ENCODE measurements around the gene TRPM4. TPM values are rescaled to one million over a fixed set of nuclear protein-coding genes. Genes with fewer than 3 reads are reported as not detected.
"Not testable (repeated sequence)": the region's sequence is repeated elsewhere in the genome, so short reads cannot be mapped to it uniquely, and the experiment has no call there.

The TRPM4 gene
- total RNA-seq, 4 donors from 2014 or later, result 50.7 to 76.2 (median 70.3) TPM

DNA sequence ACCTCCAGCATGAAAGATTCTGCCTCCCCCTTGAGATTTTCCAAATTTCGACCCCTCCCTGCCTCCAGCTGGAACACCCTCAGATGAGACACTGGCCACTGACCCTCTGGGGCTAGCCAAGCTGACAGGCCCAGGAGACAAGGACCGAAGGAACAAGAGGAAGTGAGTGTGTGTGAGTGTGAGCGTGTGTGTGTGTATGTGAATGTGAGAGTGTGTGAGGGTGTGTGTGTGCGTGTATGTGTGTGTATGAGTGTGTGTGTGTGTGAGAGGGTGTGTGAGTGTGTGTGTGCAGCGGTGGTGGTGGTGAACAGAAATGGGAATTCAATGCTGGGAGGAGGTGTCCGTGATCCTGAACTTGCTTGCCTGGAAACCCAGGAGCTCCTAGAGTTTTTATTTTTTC, 16.2 kb upstream of the TRPM4 start:
- no peak for DNase-seq (ENCODE audit: low spot score in 2 of 2)
- 71 to 79% methylated on average over 6 of the region's 6 CpGs for WGBS, 2 donors
- no peak overlapping the region for H3K4me3 ChIP-seq (ENCODE audit: low read depth, poor library complexity, severe bottlenecking)
- intact Hi-C loops (cut with DNase I; ENCODE audit: low total_unique reads), result loop anchor here (10.0 kb wide), 1 partner anchor 147 kb away; the partner anchor contains the start of genes GYS1 and RUVBL2
- no peak for TF ChIP-seq POLR2A (IDR thresholded peaks at IDR 0.05)
- TF ChIP-seq, protein P1, sequence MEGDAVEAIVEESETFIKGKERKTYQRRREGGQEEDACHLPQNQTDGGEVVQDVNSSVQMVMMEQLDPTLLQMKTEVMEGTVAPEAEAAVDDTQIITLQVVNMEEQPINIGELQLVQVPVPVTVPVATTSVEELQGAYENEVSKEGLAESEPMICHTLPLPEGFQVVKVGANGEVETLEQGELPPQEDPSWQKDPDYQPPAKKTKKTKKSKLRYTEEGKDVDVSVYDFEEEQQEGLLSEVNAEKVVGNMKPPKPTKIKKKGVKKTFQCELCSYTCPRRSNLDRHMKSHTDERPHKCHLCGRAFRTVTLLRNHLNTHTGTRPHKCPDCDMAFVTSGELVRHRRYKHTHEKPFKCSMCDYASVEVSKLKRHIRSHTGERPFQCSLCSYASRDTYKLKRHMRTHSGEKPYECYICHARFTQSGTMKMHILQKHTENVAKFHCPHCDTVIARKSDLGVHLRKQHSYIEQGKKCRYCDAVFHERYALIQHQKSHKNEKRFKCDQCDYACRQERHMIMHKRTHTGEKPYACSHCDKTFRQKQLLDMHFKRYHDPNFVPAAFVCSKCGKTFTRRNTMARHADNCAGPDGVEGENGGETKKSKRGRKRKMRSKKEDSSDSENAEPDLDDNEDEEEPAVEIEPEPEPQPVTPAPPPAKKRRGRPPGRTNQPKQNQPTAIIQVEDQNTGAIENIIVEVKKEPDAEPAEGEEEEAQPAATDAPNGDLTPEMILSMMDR (IDR thresholded peaks at IDR 0.05), result no peak

DNA sequence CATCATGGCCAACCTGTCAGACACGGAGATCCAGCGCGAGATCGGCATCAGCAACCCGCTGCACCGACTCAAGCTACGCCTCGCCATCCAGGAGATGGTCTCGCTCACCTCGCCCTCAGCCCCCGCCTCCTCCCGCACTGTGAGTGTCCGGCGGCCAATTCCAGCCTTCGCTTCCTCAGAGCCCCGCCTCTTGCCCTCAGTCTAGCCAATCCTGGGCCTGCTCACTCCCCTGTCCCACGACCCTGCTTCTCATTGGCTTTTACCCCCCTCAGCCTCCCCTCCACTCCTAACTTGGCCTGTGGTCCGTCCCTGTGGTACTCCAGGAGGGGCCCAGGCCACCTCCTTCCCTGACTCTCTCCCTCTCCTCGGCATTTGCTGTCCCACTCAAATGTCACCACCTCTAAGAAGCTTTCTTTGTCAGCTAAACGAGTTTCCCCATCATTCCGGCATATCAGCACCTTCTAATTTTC, 14.7 kb upstream of the TRPM4 start:
- TF ChIP-seq POLR2A (IDR thresholded peaks at IDR 0.05), result no peak
- TF ChIP-seq, protein P1 (IDR thresholded peaks at IDR 0.05), result no peak
- peak; percentile 76 to 94 for DNase-seq (ENCODE audit: low spot score in 2 of 2)
- intact Hi-C loops (cut with DNase I; ENCODE audit: low total_unique reads), result loop anchor here (10.0 kb wide), 1 partner anchor 148 kb away; the partner anchor contains the start of genes GYS1 and RUVBL2
- 6 to 20% methylated on average over 21 of the region's 21 CpGs for WGBS, 2 donors
- peak overlapping the region; percentile 24 for H3K4me3 ChIP-seq (ENCODE audit: low read depth, poor library complexity, severe bottlenecking)

DNA sequence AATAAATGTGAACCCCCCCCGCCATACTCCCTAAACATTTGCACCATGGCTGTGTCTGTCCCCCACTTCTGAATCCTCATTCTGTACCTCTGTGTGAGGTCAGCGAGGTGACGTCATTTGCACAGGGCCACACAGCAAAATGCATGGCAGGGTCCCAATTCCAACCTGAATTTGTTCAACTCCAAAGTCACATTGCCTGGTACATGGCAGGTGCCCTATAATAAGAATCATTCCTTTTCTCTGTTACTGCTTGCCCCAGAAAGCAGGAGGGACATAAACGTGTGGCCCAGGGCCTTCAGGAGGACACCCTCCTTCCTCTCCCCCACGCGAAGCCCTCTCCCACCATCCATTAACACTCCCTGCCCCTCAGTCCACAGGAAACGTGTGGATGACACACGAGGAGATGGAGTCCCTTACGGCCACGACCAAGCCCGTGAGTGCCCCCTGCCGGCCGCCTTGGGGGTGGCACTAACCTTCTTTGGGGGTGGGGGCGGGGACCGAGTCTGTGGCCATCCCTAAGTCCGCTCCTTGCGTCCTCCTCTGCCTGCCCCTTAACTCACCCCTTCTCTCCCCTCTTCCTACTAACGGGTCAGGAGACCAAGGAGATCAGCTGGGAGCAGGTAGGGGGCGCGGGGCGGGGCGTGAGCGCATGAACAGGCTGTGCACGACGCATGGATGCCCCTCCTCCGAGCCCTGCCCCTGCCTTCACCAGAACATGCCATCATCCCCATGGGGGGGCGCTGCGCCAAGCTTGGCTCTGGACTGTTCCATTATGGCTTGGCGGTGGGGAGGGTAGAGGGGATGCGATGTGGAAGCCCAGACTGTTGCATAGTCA, 11.8 kb upstream of the TRPM4 start:
- TF ChIP-seq POLR2A (IDR thresholded peaks at IDR 0.05), result no peak
- TF ChIP-seq, protein P1 (IDR thresholded peaks at IDR 0.05), result no peak
- H3K4me3 ChIP-seq (ENCODE audit: low read depth, poor library complexity, severe bottlenecking), result no peak overlapping the region
- peak in 1 of 2 donors; percentile 95 for DNase-seq (ENCODE audit: low spot score in 2 of 2)
- intact Hi-C loops (cut with DNase I; ENCODE audit: low total_unique reads), result loop anchor here (5.0 to 10.0 kb wide), 2 partner anchors 48 to 151 kb away; partner anchors contain the start of genes GYS1 and RUVBL2
- WGBS, 2 donors, result 9 to 14% methylated on average over 20 to 30 of the region's 30 CpGs

DNA sequence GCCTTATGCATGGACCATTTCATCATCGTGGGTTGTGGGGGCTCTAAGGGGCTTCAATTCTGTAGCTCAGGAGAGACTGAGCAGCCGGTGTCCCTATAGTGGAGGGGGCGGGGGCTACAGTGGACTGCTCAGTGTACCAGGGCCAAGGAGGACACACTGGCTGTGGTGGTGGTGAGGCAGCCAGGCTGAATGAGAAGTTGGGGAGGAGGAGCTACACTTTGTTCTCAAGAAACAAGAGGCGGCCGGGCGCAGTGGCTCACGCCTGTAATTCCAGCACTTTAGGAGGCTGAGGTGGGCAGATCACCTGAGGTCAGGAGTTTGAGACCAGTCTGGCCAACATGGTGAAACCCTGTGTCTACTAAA, 11.2 kb upstream of the TRPM4 start:
- H3K4me3 ChIP-seq (ENCODE audit: low read depth, poor library complexity, severe bottlenecking); DNase-seq (ENCODE audit: low spot score in 2 of 2): not testable (repeated sequence)
- 38 to 45% methylated on average over 6 to 7 of the region's 7 CpGs for WGBS, 2 donors
- intact Hi-C loops (cut with DNase I; ENCODE audit: low total_unique reads), result loop anchor here (5.0 to 10.0 kb wide), 2 partner anchors 49 to 152 kb away; partner anchors contain the start of genes GYS1 and RUVBL2

DNA sequence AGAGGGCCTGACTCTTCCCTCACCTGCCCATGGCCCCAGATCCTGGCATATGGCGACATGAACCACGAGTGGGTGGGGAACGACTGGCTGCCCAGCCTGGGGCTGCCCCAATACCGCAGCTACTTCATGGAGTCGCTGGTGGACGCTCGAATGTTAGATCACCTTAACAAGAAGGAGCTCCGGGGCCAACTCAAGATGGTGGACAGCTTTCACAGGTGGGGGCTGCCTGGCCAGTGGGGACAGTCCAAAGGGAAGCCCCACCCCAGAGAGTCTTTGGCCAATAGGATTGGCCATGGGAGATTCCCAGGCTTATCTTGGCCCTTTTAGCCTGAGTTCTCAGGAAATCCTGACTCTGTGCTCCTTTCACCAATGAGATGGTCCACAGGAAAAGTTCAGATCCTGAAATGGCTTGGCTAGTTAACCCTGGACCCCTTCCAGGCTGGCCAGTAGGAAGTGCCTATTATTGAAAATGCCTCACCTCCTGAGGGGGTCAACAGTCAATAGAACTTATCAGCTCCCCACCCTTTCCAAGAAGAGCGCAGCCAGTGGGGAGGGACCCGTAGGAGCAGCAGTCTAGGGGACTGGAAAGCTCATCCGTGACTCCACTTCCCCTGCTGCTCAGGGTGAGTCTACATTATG, 9.4 kb upstream of the TRPM4 start:
- no peak for DNase-seq (ENCODE audit: low spot score in 2 of 2)
- H3K4me3 ChIP-seq (ENCODE audit: low read depth, poor library complexity, severe bottlenecking), result no peak overlapping the region
- intact Hi-C loops (cut with DNase I; ENCODE audit: low total_unique reads), result loop anchor here (5.0 to 10.0 kb wide), 2 partner anchors 51 to 153 kb away; partner anchors contain the start of genes GYS1 and RUVBL2
- TF ChIP-seq, protein P1 (IDR thresholded peaks at IDR 0.05), result no peak
- no peak for TF ChIP-seq POLR2A (IDR thresholded peaks at IDR 0.05)
- 49 to 67% methylated on average over 11 of the region's 11 CpGs for WGBS, 2 donors
